Measurements from ENCODE around the gene SLC41A3. TPM values are rescaled to one million over a fixed set of nuclear protein-coding genes. Genes with fewer than 3 reads are reported as not detected.
"Not testable (repeated sequence)": the region's sequence is repeated elsewhere in the genome, so short reads cannot be mapped to it uniquely, and the experiment has no call there.

SLC41A3 gene
- total RNA-seq, 1 experiment from 2014 or later = 35.5 TPM

DNA sequence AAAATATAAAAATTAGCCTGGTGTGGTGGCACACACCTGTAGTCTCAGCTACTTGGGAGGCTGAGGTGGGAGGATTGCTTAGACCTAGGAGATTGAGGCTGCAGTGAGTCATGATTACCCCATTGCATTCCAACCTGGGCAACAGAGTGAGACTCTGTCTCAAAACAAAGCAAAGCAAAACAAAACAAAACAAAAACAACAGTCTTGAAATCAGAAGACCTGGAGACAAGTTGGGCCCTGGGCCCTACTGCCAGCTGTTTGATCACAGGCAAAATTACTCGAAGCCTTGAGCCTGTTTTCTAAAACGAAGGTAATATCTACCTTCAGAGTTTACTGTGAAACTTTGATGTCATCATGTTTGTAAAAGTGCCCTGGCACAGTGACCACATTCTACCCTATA, 115.8 kb downstream of the SLC41A3 start:
- not testable (repeated sequence) for H2BK120ac ChIP-seq (ENCODE audit: low read depth, low read length, poor library complexity, severe bottlenecking); H2BK12ac ChIP-seq (ENCODE audit: insufficient read length, low read depth, low read length); H3K9me3 ChIP-seq (ENCODE audit: control insufficient read depth, low read depth, low read length); H3K27ac Mint-ChIP-seq; H2BK5ac ChIP-seq (ENCODE audit: insufficient read length, low read length); H3K4me1 Mint-ChIP-seq; H3K79me2 ChIP-seq (ENCODE audit: insufficient read depth, low read length); H3K27ac ChIP-seq (ENCODE audit: insufficient read length, low read depth, low read length); H2BK20ac ChIP-seq (ENCODE audit: low read depth, low read length, poor library complexity, severe bottlenecking); H4K8ac ChIP-seq (replicated peaks; ENCODE audit: insufficient read length, low read depth, low read length); DNase-seq; H3K4me1 ChIP-seq (ENCODE audit: insufficient read depth, low read length); H3K4me2 ChIP-seq (ENCODE audit: insufficient read depth, insufficient read length, low read length); H3K36me3 Mint-ChIP-seq (ENCODE audit: insufficient read depth in 1 of 3, low read depth in 3 of 3); H3K9me3 Mint-ChIP-seq; H3K4ac ChIP-seq (ENCODE audit: low read depth, low read length); H2AFZ ChIP-seq (ENCODE audit: low read length); H3K56ac ChIP-seq (ENCODE audit: insufficient read length, low read depth, low read length); H3K18ac ChIP-seq (ENCODE audit: insufficient read length, low read depth, low read length); H3K27me3 ChIP-seq (ENCODE audit: insufficient read depth, low read length); H3K4me3 Mint-ChIP-seq; H3K9ac ChIP-seq (ENCODE audit: extremely low read depth, insufficient read length, low read length); H3K14ac ChIP-seq (ENCODE audit: insufficient read depth, low read length); H2AK5ac ChIP-seq (ENCODE audit: insufficient read length, low read length); H4K91ac ChIP-seq (ENCODE audit: insufficient read length, low read depth, low read length); H2BK15ac ChIP-seq (ENCODE audit: low read depth, low read length); H3K23ac ChIP-seq (ENCODE audit: insufficient read length, low read depth, low read length); H4K5ac ChIP-seq (ENCODE audit: insufficient read length, low read depth, low read length); H3K79me1 ChIP-seq (ENCODE audit: insufficient read depth, low read depth, low read length, poor library complexity, severe bottlenecking); H3T11ph ChIP-seq (ENCODE audit: low read length); H3K23me2 ChIP-seq (ENCODE audit: insufficient read length, low read depth, low read length, poor library complexity, severe bottlenecking); H4K20me1 ChIP-seq (ENCODE audit: control insufficient read depth, insufficient read depth, insufficient read length)
- peaks cover 38% of the 10 kb centered on the region for H3K27me3 Mint-ChIP-seq (ENCODE audit: low read depth)
- WGBS (ENCODE audit: extremely low coverage, insufficient read length, low lambda C conversion rate) = no CpG with 5 or more reads among the region's 2 CpGs
